B cell (primary cell): ENCODE results near the gene ANKRD23. TPM values are rescaled to one million over a fixed set of nuclear protein-coding genes. Genes with fewer than 3 reads are reported as not detected.

ENCODE experiments used
- ATAC-seq: fragments of 200-7000 bp; cut with Tn5 transposase; one replicate; pipeline ENCODE4 v1.10.0; 2021; ENCODE audit warnings: low read depth, mild to moderate bottlenecking, moderate number of reproducible peaks, moderate library complexity
- CTCF ChIA-PET: fragments of 350-600 bp; sonication (Branson Sonifier 250); formaldehyde crosslinking; loops from one replicate; lab custom pipeline; 2021; ENCODE audit warnings: antibody characterized with exemption, inconsistent platforms; lab: Charles Lee
- POLR2A ChIA-PET: fragments of 350-600 bp; sonication (Branson Sonifier 250); formaldehyde crosslinking; loops from one replicate; lab custom pipeline; 2021; ENCODE audit warnings: antibody characterized with exemption; lab: Charles Lee
- DNase-seq: peaks from one replicate; pipeline ENCODE4 v3.0.0; 2013
- H2AFZ ChIP-seq: 2 replicates; pipeline ENCODE4 v1.6.1; 2012; ENCODE audit warnings: mild to moderate bottlenecking, low read depth, low read length; ENCODE audit not compliant: insufficient read depth, poor library complexity, severe bottlenecking
- H3K27ac ChIP-seq, 2 donors: 1 replicate in 1 of 2; 2 replicates in 1 of 2; pipeline ENCODE4 v1.5.1; 2012 to 2013; ENCODE audit warnings: low read length in 2 of 2, mild to moderate bottlenecking in 2 of 2, moderate library complexity in 1 of 2
- H3K27me3 ChIP-seq, 4 experiments: fragments of 200-600 bp in 1 of 4; sonication (generic) in 1 of 4; replicated peaks in 1 of 4; 1 replicate in 2 of 4; 2 replicates in 2 of 4; pipeline versions ENCODE4 v1.6.1 to v1.7.0; 2013 to 2016; ENCODE audit warnings: low read length in 3 of 4, mild to moderate bottlenecking in 2 of 4, mixed read lengths in 1 of 4, moderate library complexity in 1 of 4; ENCODE audit not compliant: insufficient read depth in 4 of 4, control insufficient read depth in 3 of 4; ENCODE audit errors: control extremely low read depth in 1 of 4
- H3K36me3 ChIP-seq, 2 experiments: replicated peaks in 1 of 2; 1 replicate in 1 of 2; 2 replicates in 1 of 2; pipeline versions ENCODE4 v1.6.1 to v1.7.1; 2013; ENCODE audit warnings: low read length in 1 of 2; ENCODE audit not compliant: insufficient read depth in 2 of 2, control insufficient read depth in 1 of 2; ENCODE audit errors: control extremely low read depth in 1 of 2, extremely low read depth in 1 of 2
- H3K4me1 ChIP-seq, 2 donors: fragments of 200-600 bp in 1 of 2; sonication (generic) in 1 of 2; 1 replicate in 1 of 2; 2 replicates in 1 of 2; pipeline versions ENCODE4 v1.5.1 to v1.6.1; 2013 to 2017; ENCODE audit warnings: low read length in 2 of 2; ENCODE audit not compliant: control insufficient read depth in 2 of 2, insufficient read depth in 2 of 2
- H3K4me2 ChIP-seq: replicated peaks from 2 replicates; pipeline ENCODE3; 2012; ENCODE audit warnings: mild to moderate bottlenecking, low read depth, low read length; ENCODE audit not compliant: poor library complexity, severe bottlenecking
- H3K4me3 ChIP-seq, 5 experiments: fragments of 200-600 bp in 1 of 5; sonication (generic) in 1 of 5; 1 replicate in 3 of 5; 2 replicates in 2 of 5; pipeline versions ENCODE4 v1.5.1 to v1.7.0; 2011 to 2016; ENCODE audit warnings: low read length in 4 of 5, mild to moderate bottlenecking in 4 of 5, low read depth in 2 of 5, control low read depth in 1 of 5, moderate library complexity in 1 of 5; ENCODE audit not compliant: insufficient read depth in 1 of 5; ENCODE audit errors: control extremely low read depth in 1 of 5, extremely low read depth in 1 of 5
- H3K79me2 ChIP-seq: fragments of 200-600 bp; sonication (generic); one replicate; pipeline ENCODE4 v1.6.0; 2016; ENCODE audit warnings: low read length; ENCODE audit not compliant: control insufficient read depth, insufficient read depth
- H3K9ac ChIP-seq: fragments of 200-600 bp; sonication (generic); 2 replicates; pipeline ENCODE4 v1.6.1; 2017; ENCODE audit warnings: mild to moderate bottlenecking, low read length, moderate library complexity
- H3K9me3 ChIP-seq, 3 donors: one replicate each; pipeline versions ENCODE4 v1.6.1 to v1.7.1; 2013; ENCODE audit warnings: low read length in 2 of 3; ENCODE audit not compliant: control insufficient read depth in 2 of 3, insufficient read depth in 1 of 3; ENCODE audit errors: control extremely low read depth in 1 of 3
- H4K20me1 ChIP-seq: 2 replicates; pipeline ENCODE4 v1.6.0; 2012; ENCODE audit warnings: mild to moderate bottlenecking, low read length; ENCODE audit not compliant: insufficient read depth, control insufficient read depth, poor library complexity, severe bottlenecking
- H3K27ac Mint-ChIP-seq: one replicate; pipeline ENCODE4 v1.8.0; 2021; ENCODE audit warnings: mixed read lengths
- H3K27me3 Mint-ChIP-seq: one replicate; pipeline ENCODE4 v1.8.0; 2021; ENCODE audit warnings: mixed read lengths
- H3K4me1 Mint-ChIP-seq: one replicate; pipeline ENCODE4 v1.8.0; 2021; ENCODE audit warnings: mixed read lengths
- H3K4me3 Mint-ChIP-seq: one replicate; pipeline ENCODE4 v1.8.0; 2021; ENCODE audit warnings: mixed read lengths
- H3K9me3 Mint-ChIP-seq: one replicate; pipeline ENCODE4 v1.8.0; 2022; ENCODE audit warnings: mixed read lengths; ENCODE audit not compliant: insufficient read depth
- CTCF ChIP-seq: fragments of 200-600 bp; IDR thresholded peaks from one replicate; pipeline ENCODE4 v1.8.0; 2022; ENCODE audit warnings: antibody characterized with exemption, mild to moderate bottlenecking
- EZH2 ChIP-seq: IDR thresholded peaks from 2 replicates; pipeline ENCODE4 v1.6.1; 2012; ENCODE audit warnings: borderline replicate concordance, low read depth, mild to moderate bottlenecking, moderate library complexity, low read length; ENCODE audit not compliant: insufficient read depth, poor library complexity, severe bottlenecking
- WGBS: methylation state at CpG from one replicate; pipeline ENCODE4 v1.1.5; 2013; ENCODE audit warnings: missing lambda C conversion rate; ENCODE audit not compliant: insufficient coverage; 5-methylcytosine and 5-hydroxymethylcytosine counted together
- intact Hi-C: fragments of 100-400 bp; cut with micrococcal nuclease; formaldehyde crosslinking; loops from one replicate; pipeline ENCODE4 v1.10.0; 2022
- polyA plus RNA-seq: library from polyadenylated mRNA; depleted of rRNA; stranded (reverse); fragments of >200 nt; gene quantifications from 2 replicates; pipeline ENCODE4 v1.2.3, GENCODE V29; 2012
- total RNA-seq, 2 donors: library from RNA; stranded (reverse); fragments of 120-200 nt in 1 of 2; gene quantifications; 1 replicate in 1 of 2; 2 replicates in 1 of 2; pipeline versions ENCODE4 v1.2.3 to v1.2.4, GENCODE V29; 2013 to 2022

ANKRD23 gene
- total and polyA plus RNA-seq, 2 donors (not counting 1 experiment from before 2014, with no cell fraction given) = 8.8 to 11.3 TPM

- Mint-ChIP-seq H3K4me3 (no peak overlapping the region), H3K4me1 (peaks cover 17% of the 10 kb centered on the region), H3K27me3 (peaks cover 4% of the 10 kb centered on the region), H3K27ac (no peak overlapping the region), H3K9me3 (no peaks in the 10 kb centered on the region)
- H3K36me3 ChIP-seq = no peaks in the 10 kb centered on the region
- TF ChIP-seq CTCF = no peak
- TF ChIP-seq EZH2 = no peak
- ChIA-PET POLR2A (no interaction called here), CTCF (no interaction called here)
- H3K9ac ChIP-seq = no peak overlapping the region
- no peaks in the 10 kb centered on the region for H4K20me1 ChIP-seq
- no peaks in the 10 kb centered on the region for H3K79me2 ChIP-seq
- H3K4me3 ChIP-seq = no peak overlapping the region
- WGBS = 60% methylated on average over 5 of the region's 7 CpGs
- H3K27ac ChIP-seq = no peak overlapping the region
- intact Hi-C loops = no loop called here
- ATAC-seq (no peak), DNase-seq (no peak)
- H2AFZ ChIP-seq = no peak overlapping the region
- peaks cover 0 to 5% (median 0%) of the 10 kb centered on the region in 4 experiments for H3K27me3 ChIP-seq
- no peaks in the 10 kb centered on the region for H3K9me3 ChIP-seq
- H3K4me2 ChIP-seq = no peak overlapping the region
- peaks cover 17 to 20% of the 10 kb centered on the region in 2 donors for H3K4me1 ChIP-seq
Observed at GRCh38 chr2:96878171-96878570, 34.4 kb upstream of the ANKRD23 start.

GRCh38 chr2:96877631-96878092, 33.8 kb upstream of the ANKRD23 start:
- H3K36me3 ChIP-seq = no peaks in the 10 kb centered on the region
- H3K4me3 ChIP-seq = no peak overlapping the region
- no peak overlapping the region for H3K9ac ChIP-seq
- no peak overlapping the region for H2AFZ ChIP-seq
- peaks cover 0 to 5% (median 1%) of the 10 kb centered on the region in 4 experiments for H3K27me3 ChIP-seq
- intact Hi-C loops = no loop called here
- Mint-ChIP-seq H3K27me3 (peaks cover 4% of the 10 kb centered on the region), H3K4me3 (no peak overlapping the region), H3K27ac (no peak overlapping the region), H3K9me3 (no peaks in the 10 kb centered on the region), H3K4me1 (peaks cover 17% of the 10 kb centered on the region)
- ATAC-seq (no peak), DNase-seq (no peak)
- WGBS = 97% methylated on average over 11 of the region's 15 CpGs
- H3K27ac ChIP-seq = no peak overlapping the region
- H3K79me2 ChIP-seq = no peaks in the 10 kb centered on the region
- H3K4me1 ChIP-seq = peaks cover 17 to 20% of the 10 kb centered on the region in 2 donors
- no peak overlapping the region for H3K4me2 ChIP-seq
- CTCF ChIA-PET = interaction anchor here (0.8 kb wide), 1 partner anchor 73 kb away, joined by 3 read pairs; no protein-coding TSS in a partner anchor
- POLR2A ChIA-PET = no interaction called here
- no peaks in the 10 kb centered on the region for H4K20me1 ChIP-seq
- TF ChIP-seq CTCF (no peak), EZH2 (no peak)
- no peaks in the 10 kb centered on the region for H3K9me3 ChIP-seq
